Left kidney (tissue), 2 donors: ENCODE measurements around the gene EEFSEC. TPM values are rescaled to one million over a fixed set of nuclear protein-coding genes. Genes with fewer than 3 reads are reported as not detected.

Experiments used
- DNase-seq: peaks from one replicate; pipeline ENCODE4 v3.0.0-alpha.2; 2013
- polyA plus RNA-seq: library from polyadenylated mRNA; unstranded; fragments of 120-200 nt; gene quantifications from one replicate; pipeline ENCODE4 v1.2.1, GENCODE V29; 2013; ENCODE audit not compliant: insufficient read length

The EEFSEC gene
- polyA plus RNA-seq, 1 donor, result 22.9 TPM

DNA sequence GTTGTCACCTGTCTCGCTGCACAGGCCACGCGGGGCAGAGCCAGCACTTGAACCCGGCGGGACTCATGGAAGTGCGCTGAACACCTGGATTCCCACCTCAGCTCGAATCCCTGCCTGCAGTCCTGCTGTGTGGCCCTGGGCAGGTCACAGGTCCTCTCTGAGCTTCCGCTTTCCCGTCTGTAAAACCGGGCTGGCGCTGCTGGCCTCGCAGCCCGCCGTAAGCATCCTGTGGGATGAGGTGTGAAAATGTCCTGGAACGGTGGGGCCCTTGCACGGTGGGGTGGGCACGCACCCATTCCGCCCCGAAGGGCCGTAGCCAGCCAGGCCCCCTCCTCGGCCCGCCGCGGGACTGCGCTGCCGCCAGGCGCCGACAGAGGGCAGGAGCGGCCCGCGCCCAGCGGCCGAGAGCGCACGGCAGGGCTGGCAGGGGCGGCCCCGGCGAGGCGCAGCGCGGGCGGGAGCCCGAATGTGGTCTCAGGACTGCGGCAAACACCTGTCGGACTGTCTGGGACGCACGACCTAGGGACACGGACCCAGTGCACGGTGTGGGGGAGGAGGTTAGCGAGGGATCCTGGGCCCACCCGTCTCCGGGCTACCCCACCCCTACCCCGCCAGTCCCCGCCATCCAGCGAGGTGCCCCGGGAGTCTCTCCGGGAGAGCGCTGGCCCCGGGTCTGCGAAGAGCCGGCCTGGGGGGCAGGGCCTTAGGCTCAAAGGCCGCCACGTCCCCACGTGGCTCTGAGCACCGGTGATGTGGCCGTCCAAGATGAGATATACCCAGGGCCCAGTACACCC is 273.0 kb downstream of the EEFSEC start:
- DNase-seq, result no peak

DNA sequence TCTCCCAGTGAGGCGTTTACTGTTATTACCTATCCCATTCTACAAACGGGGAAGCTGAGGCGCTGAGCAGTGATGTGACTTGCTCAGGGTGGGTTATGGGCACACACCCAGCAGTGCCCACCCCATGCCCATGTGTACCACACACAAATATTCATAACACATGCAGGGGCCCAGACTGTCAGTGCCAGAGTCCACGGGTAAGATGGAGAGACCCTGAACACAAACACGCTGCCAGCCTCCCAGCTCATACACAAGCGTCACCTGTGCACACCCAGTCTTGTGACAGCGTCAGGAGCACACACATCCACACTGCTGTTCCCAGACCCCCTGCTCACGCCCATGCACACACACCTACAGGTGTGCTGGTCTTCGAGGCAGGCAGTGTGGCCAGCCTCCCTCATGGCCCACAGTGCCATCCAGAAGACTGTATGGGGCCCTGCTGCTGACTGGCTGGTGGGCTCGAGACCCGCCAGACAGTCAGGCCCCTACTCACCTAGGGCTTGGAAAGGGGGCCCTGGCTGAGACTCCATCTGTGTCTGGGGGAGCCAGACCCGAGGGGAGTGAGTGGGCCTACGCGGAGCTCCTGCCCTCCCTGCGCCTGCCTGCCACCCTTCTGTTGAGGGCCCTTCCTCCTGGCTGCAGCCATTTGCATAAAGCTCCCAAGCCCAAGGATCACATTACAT is 274.0 kb downstream of the EEFSEC start:
- no peak for DNase-seq

DNA sequence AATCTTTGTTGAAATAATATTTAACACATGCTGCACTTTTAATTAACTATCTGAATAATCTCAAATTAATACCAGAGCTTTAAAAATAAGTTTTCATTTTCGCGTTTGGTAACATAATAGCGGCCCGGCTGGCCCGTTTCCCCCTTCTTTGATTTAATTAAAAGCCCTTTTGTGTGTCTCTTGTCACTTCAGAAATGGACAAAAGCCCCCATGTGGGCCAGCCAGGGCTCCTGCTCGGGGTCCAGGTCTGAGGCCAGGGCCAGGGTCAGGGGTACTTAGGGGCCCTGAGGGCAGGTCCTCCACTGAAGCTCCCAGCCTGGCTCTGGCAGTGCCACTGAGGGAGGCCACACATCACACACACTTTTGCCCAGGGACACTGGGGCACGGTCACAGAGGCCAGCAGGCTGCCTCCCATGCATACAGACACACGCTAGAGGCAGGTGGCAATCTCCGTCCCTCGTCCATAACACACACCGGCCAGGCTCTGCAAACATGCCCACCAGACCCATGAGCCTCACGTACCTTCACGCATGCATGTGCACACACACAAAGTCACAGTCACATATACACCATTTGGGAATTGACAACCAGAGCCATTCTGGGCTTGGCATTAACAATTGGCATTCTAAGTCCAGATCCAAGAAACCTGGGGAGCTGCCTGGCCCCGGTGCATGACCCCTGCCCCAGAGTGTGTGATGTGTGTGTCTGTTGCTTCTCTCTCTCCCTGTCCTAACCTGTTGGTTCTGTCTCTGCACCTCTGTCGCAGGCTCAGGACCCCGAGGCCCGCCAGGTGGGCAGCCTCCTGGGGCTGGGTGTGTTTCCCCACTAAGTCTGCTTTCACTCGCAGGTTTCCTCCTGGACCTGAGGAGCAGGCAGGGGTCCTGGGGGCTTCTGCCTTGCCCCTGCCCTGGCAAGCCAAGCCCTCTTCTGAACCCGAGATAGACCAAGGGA is 274.9 kb downstream of the EEFSEC start:
- DNase-seq, result no peak

DNA sequence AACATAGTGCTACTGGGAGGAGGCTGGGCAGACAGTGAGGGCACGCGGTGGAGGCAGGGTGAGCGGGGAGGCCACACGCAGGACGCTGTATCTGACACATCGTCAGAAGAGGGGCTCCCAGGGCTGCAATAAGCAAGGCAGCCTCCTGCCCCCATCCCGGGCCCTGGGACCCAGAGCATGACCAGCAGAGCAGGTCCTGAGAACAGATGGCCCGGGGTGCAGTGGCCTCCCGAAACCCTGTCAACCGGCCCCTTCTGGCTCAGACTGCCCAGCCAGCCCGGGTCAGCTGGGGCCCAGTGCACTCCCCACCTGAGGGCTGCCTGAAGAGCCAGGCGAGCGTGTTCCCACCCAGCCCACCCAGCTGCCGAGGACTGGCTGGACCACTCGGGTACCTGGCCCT is 276.0 kb downstream of the EEFSEC start:
- no peak for DNase-seq

DNA sequence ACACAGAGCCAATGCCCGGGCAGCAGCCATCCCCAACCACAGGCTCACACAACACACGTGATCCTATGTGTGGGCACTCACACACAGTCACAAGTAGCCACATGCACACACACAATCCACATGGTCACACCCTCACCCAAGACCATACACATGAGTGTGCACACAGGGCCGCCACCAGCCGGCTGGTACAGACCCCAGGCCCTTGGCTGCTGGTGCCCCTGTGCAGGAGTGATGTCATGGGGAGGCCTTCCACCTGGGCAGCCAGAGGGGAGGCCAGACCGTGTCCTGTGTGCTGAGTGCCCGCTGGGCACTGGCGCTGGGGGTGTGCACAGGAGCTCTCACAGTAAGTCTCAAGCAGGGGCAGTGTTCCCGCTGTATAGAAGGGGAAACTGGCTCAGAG is 276.5 kb downstream of the EEFSEC start:
- DNase-seq, result no peak

DNA sequence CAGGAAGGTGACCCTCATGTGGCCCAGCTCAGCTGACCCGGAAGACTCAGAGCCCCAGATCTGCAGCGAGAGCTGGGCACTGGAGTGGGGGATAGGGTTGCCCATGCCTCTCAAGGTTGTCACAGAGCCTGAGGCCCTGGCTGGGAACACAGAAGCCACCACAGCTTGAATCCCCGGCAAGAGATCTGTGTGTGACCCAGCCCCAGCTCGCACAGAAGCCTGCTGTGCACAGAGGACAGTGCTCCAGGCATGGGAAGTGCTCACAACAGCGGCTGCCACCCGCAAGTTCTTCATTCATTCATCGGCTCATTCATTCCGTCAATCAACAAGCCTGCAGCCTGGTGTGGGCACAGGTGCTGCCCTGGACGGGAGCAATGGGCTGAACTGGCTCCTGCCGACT is 277.0 kb downstream of the EEFSEC start:
- DNase-seq, result no peak

DNA sequence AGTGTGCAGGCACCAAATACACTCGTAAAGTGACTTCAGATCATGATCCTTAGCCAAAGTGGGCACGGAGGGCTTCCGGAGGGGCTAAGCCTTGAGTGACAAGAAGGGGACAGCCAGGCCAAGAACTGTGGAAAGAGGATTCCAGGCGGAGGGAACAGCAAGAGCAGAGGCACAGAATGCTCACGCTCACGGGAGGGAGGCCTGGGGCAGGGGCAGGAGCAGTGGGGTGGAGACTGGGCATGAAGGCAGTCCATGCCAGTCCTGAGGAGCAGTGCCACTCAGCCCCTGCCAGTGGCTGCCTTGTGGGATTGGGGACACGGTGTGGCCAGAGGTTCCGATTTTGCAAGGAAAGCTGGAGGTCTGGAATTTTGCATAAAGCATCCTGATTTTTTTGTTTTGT is 277.4 kb downstream of the EEFSEC start:
- DNase-seq, result no peak

DNA sequence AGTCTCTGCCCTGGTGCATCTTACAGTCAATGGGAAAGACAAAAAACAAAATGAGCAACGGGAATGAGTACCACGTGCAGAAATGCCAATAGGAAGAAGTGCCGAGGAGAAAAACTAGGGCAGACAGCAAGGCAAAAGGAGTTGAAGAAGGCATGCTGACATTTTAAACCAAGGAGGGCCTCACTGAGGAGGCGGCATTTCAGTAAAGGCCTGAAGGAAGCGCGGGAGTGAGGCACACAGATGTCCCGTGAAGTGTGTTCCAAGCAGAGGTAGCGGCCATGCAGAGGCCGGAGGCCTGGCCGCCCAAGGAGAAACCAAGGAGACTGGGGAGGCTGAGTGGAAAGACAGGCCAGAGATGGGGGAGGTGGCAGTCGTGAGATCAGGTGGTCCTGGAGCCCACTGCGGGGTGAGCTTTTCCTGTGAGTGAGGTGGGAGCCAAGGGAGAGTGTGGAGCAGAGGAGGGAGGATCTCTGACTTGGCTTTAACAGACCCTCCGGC is 278.6 kb downstream of the EEFSEC start:
- no peak for DNase-seq

DNA sequence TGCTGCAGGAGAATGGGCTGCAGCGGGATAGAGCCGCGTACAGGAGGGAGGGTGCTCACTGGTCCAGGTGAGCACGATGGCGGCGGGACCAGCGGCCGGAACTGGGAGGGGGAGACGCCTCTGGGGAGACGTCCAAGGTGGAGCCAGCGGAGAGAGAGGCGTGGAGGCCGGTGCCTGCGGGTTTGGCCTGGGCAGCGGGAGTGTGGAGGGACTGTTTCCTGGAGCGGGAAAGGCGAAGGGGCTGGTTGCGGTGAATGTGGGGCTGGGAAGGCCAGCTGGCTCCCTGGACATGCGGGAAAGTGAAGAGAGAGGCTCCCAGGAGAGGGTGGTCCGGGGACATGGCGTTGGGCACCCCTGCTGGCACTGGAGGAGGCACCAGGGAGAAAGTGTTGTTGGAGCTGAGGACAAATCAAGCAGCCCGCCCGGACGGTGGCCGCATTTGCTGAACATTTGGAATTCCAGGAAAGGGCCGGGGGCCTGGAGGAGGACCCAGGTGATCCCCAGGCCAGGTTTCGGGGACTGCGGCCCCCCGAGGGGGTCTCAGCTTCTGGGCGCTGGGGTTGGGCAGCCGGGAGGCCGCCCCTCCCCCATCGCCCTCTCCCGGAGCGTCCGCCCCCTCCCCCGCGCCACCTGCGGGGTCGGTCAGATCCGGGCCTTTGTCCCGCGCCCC is 279.2 kb downstream of the EEFSEC start:
- no peak for DNase-seq

DNA sequence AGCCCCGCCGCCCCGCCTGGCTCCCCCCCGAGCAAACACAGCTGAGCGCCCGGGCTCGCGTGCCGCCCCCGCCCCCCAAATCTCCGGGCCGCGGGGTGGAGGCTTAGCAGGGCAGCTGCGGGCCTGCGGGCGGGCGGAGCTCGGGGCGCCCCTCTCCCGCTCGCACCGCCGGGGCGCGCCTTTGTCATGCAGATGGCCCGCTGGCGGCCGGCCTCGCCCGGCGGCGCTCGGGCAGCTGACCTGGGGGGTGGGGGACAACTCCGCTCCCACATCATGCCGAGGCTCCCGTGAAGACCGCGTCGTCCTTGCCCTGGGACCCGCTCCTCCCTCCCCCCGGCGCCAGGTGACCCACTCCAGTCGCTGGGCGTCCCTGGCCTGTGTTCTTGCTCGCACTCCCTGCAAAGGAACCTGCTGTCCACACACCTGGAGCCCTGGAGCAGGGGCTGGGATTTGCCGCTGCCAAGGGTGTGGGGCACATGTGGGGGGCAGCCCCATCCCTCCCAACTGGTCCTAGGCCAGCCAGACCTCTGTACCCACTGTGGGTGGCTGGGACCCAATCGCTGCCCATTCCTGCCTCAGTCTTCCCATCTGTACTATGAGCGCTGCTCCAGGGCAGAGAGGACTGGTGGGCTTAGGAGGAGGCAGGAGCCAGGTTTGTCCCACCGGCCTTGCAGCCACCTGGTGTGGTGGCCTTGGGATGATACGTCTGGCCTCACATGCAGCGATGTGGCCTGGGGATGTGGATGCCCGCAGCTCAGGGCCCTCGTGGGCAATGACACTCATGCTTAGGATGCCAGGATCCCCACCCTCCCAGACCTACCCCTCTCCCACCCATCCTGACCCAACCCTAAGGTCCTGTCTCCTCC is 279.9 kb downstream of the EEFSEC start:
- no peak for DNase-seq

DNA sequence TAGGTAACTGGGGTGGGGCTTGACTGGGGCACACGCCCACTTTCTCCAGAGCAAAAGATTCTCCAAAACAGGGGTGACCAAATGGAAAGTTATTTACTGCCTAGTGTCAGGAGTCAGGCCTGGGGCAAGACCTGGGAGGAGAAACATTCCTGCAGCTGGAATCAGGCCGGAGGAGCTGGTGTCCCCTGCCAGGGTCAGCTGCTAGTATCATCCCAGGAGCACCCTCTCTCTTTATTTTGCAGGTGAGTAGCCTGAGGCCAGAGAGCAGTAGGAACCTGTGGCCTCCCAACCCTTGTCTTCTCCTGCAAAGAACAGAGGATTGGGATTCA is 280.5 kb downstream of the EEFSEC start:
- no peak for DNase-seq

DNA sequence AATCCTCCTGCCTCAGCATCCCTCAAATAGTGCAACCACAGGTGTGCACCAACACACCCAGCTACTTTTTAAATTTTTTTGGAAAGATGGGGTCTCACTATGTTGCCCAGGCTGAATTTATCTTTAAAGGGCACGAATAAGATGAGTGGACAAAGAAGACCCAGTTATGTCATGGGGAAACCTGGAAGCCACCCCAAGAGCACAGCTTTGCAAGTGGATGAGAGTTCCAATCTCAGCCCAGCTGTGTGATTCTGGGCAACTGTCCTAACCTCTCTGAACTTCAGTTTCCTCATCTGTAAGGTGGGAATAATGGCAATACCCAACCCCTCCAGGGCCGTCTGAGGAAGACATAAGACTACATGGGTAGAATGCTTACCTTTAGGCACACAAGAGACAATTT is 281.2 kb downstream of the EEFSEC start:
- no peak for DNase-seq

DNA sequence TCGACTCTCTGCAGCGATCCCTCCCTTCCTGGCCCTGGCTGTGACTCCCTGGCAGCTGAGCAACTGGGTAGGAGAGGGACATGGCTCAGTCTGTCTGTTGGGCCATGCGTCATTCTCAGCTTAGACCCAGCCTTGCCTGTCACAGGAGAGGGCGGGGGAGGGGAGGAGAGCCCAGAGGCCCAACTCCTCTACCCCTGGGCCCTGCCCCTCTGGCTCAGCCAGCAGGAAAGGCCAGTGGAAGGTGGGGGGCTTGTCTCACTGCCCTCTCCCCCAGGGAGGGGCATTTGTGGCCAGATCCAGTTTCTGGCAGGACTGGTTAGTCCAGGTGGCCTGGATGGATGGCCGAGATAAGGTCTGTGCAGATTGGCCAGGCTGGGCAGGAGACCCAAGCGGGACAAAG is 281.8 kb downstream of the EEFSEC start:
- DNase-seq, result peak; percentile 41

DNA sequence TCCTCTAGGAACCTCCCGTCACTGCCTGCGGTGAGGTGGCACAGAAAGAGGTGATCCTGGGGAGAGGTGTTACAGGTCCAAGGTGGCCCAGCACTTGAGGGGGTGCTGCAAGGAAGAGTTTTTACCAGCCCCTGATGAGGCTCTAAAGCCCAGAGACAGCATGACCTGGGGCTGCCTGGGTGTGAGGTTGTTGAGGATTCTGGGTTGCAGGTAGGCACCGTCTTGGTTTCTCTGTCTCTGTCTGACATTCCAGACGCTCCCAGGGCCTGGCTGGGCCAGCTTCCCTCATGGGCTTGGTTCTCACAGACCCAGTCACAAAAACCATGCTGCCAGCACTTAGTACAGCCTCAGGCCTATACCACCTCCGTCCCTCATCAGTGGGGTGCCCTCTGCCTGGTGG is 282.3 kb downstream of the EEFSEC start:
- DNase-seq, result no peak

DNA sequence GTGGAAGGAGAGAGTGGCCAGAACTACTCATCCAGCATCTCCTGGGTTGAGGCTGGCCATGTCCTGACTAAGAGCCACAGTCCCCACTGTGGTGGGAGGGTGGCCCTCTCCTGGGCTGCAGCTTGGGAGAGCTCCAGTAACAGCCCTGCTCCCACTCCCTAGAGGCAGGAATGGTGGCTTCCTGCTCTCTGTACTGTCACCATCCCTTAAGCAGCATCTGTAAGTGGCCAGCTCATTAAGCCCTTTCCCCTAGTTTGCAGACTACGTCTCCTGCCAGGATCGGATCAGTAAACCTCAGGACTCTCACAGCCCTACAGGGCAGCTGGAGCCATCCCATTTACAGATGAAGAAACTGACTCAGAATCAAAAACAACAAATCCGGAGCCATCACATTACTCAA is 282.9 kb downstream of the EEFSEC start:
- DNase-seq, result no peak

DNA sequence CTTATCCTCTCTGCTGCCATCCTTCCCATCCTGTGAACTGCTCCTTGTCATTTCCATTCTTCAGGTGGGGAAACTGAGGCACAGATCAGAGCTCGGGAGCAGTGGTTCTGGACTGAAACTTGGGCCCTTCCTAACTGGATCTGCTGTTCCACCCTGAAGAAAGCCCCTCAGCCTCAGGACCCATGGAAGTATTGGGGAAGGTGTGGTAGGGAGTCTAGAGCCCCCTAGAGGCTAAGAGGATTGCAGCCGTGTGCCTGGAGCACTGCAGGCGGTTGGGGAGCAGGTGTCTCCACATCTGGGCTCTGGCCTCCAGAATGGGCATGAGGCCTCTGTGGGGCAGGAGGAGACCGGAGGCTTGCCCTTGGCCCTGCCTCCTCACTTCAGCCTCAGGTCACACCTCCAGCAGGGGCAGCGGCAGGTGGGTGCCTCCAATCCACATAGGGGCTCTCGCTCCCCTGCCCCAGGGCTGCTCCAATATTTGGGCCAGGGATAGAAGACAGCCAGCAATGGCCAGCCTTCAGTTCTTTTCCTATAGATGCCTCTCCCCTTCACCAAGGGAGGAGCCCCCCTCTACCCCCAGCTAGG is 285.3 kb downstream of the EEFSEC start:
- no peak for DNase-seq

DNA sequence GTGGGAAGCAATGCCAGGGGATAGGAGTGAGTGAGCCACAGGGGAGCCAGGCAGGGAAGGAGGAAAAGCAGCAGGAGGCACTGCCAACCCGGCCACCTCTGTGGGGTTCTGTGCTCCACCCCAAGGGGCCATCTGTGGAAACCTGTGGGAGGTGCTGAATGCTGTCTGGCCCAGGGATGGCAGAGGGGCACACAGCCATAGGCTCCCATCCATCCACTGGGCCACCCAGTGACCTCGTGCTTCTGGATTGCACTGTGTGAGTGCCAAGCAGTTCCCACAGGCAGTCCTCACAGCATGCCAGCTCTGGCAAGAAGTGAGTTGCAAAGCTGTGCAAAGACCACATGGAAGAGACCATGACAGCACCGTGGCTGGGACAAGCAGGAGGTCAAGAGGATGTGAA is 285.9 kb downstream of the EEFSEC start:
- DNase-seq, result no peak

DNA sequence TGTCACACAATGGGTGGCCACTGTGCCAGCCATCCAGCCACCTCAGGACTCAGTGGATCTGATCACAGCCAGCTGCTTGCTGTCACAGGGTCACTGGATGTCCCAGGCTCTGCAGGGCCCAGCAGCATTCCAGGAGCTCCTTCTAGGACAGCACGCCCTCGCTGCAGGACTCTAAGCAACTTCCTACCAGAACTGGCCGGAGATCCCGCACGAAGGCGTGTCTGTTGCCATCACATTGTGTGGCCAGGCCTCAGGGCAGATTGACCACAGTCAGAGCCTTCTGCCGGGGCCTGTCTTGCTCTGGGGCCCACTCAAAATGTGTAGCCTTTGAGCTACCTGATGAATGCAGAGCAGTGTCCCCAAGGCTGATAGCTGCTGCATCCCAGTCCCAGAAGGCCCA is 288.8 kb downstream of the EEFSEC start:
- no peak for DNase-seq

DNA sequence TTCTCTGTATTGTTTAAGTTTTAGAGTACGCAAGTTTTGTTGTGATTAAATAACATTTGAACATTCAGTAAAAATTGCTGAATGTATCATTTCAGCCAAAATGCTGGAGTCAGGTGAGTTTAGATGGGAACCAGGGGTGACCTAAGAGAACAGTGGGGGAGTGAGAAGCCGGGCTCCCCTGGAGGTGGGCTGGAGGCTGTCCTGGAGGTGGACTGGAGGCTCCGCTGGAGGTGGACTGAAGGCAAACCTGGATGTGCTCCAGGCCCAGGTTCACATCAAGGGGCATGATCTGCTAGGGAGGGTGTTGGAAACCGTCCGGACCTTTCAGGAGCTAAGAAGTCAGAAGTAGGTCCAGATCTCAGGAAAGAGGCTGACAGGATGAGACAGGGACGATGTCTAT is 289.7 kb downstream of the EEFSEC start:
- DNase-seq, result no peak

DNA sequence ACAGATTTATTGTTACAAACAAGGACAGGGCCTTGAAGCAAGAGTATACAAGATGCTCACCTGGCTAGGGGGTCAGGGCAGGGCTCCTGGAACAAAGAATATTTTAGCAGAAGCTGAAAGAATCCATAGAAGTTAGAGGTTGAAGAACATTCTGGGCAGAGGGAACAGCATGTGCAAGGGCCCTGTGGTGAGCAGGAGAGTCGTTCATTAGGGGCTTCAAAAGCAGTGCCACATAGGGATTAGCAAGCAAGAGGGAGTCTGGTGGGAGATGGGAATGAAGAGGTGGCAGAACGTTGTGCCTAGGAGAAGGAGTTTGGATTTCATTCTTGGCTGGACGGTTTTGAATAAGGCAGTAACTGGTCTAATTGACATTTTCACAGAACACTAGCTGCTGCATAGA is 290.5 kb downstream of the EEFSEC start:
- no peak for DNase-seq

DNA sequence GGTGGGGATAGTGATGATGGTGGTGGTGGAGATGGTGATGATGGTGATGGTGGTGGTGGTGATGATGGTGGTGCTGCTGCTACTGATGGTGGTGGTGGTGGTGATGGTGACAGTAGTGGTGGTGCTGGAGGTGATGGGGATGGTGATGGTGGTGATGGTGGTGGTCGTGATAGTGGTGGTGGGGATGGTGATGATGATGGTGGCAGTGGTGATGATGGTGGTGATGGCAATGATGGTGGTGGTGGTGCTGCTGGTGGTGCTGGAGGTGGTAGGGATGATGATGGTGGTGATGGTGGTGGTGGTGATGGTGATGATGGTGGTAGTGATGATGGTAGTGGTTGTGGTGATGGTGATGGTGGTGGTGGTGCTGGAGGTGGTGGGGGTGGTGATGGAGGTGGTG is 292.1 kb downstream of the EEFSEC start:
- DNase-seq, result no peak
